Measurements from ENCODE around the gene MCC.

Gene MCC

GRCh38 chr5:113357696-113358476 is 130.4 kb downstream of the MCC start:
- H3K4me1 ChIP-seq (ENCODE audit: control insufficient read depth, insufficient read depth, low read length): no peaks in the 10 kb centered on the region
- H3K9me3 ChIP-seq (ENCODE audit: control insufficient read depth, insufficient read depth, low read length): no peaks in the 10 kb centered on the region
- H3K27me3 ChIP-seq (ENCODE audit: control insufficient read depth, insufficient read depth, low read length): no peaks in the 10 kb centered on the region
- no peak overlapping the region for H3K9ac ChIP-seq (ENCODE audit: low read depth, low read length)
- H3K36me3 ChIP-seq (ENCODE audit: control insufficient read depth, insufficient read depth, low read length): no peaks in the 10 kb centered on the region
- no peak overlapping the region for H3K4me3 ChIP-seq (ENCODE audit: low read depth, low read length)

GRCh38 chr5:113356487-113356886 is 131.8 kb downstream of the MCC start:
- Histone ChIP-seq H3K9ac (ENCODE audit: low read depth, low read length) (no peak overlapping the region), H3K4me1 (ENCODE audit: control insufficient read depth, insufficient read depth, low read length) (no peaks in the 10 kb centered on the region), H3K27me3 (ENCODE audit: control insufficient read depth, insufficient read depth, low read length) (no peaks in the 10 kb centered on the region), H3K9me3 (ENCODE audit: control insufficient read depth, insufficient read depth, low read length) (no peaks in the 10 kb centered on the region), H3K4me3 (ENCODE audit: low read depth, low read length) (no peak overlapping the region), H3K36me3 (ENCODE audit: control insufficient read depth, insufficient read depth, low read length) (no peaks in the 10 kb centered on the region)

- Histone ChIP-seq H3K27me3 (ENCODE audit: control insufficient read depth, insufficient read depth, low read length) (no peaks in the 10 kb centered on the region), H3K4me3 (ENCODE audit: low read depth, low read length) (no peak overlapping the region), H3K4me1 (ENCODE audit: control insufficient read depth, insufficient read depth, low read length) (no peaks in the 10 kb centered on the region), H3K36me3 (ENCODE audit: control insufficient read depth, insufficient read depth, low read length) (no peaks in the 10 kb centered on the region), H3K9me3 (ENCODE audit: control insufficient read depth, insufficient read depth, low read length) (no peaks in the 10 kb centered on the region), H3K9ac (ENCODE audit: low read depth, low read length) (no peak overlapping the region)
Measured at GRCh38 chr5:113354055-113354454, 134.2 kb downstream of the MCC start.

GRCh38 chr5:113347572-113347971 is 140.7 kb downstream of the MCC start:
- Histone ChIP-seq H3K9me3 (ENCODE audit: control insufficient read depth, insufficient read depth, low read length) (no peaks in the 10 kb centered on the region), H3K4me3 (ENCODE audit: low read depth, low read length) (no peak overlapping the region), H3K36me3 (ENCODE audit: control insufficient read depth, insufficient read depth, low read length) (no peaks in the 10 kb centered on the region), H3K4me1 (ENCODE audit: control insufficient read depth, insufficient read depth, low read length) (no peaks in the 10 kb centered on the region), H3K9ac (ENCODE audit: low read depth, low read length) (no peak overlapping the region), H3K27me3 (ENCODE audit: control insufficient read depth, insufficient read depth, low read length) (no peaks in the 10 kb centered on the region)

- H3K4me3 ChIP-seq (ENCODE audit: low read depth, low read length): no peak overlapping the region
- no peaks in the 10 kb centered on the region for H3K9me3 ChIP-seq (ENCODE audit: control insufficient read depth, insufficient read depth, low read length)
- no peaks in the 10 kb centered on the region for H3K36me3 ChIP-seq (ENCODE audit: control insufficient read depth, insufficient read depth, low read length)
- H3K9ac ChIP-seq (ENCODE audit: low read depth, low read length): no peak overlapping the region
- no peaks in the 10 kb centered on the region for H3K4me1 ChIP-seq (ENCODE audit: control insufficient read depth, insufficient read depth, low read length)
- H3K27me3 ChIP-seq (ENCODE audit: control insufficient read depth, insufficient read depth, low read length): no peaks in the 10 kb centered on the region
Measured at GRCh38 chr5:113344973-113345940, 143.0 kb downstream of the MCC start.

- Histone ChIP-seq H3K9ac (ENCODE audit: low read depth, low read length) (no peak overlapping the region), H3K4me1 (ENCODE audit: control insufficient read depth, insufficient read depth, low read length) (no peaks in the 10 kb centered on the region), H3K9me3 (ENCODE audit: control insufficient read depth, insufficient read depth, low read length) (no peaks in the 10 kb centered on the region), H3K36me3 (ENCODE audit: control insufficient read depth, insufficient read depth, low read length) (no peaks in the 10 kb centered on the region), H3K27me3 (ENCODE audit: control insufficient read depth, insufficient read depth, low read length) (no peaks in the 10 kb centered on the region), H3K4me3 (ENCODE audit: low read depth, low read length) (no peak overlapping the region)
Measured at GRCh38 chr5:113343343-113343742, 144.9 kb downstream of the MCC start.

- H3K4me1 ChIP-seq (ENCODE audit: control insufficient read depth, insufficient read depth, low read length): no peaks in the 10 kb centered on the region
- no peaks in the 10 kb centered on the region for H3K36me3 ChIP-seq (ENCODE audit: control insufficient read depth, insufficient read depth, low read length)
- H3K27me3 ChIP-seq (ENCODE audit: control insufficient read depth, insufficient read depth, low read length): no peaks in the 10 kb centered on the region
- no peaks in the 10 kb centered on the region for H3K9me3 ChIP-seq (ENCODE audit: control insufficient read depth, insufficient read depth, low read length)
- H3K9ac ChIP-seq (ENCODE audit: low read depth, low read length): no peak overlapping the region
- no peak overlapping the region for H3K4me3 ChIP-seq (ENCODE audit: low read depth, low read length)
Measured at GRCh38 chr5:113340537-113340936, 147.7 kb downstream of the MCC start.

GRCh38 chr5:113338628-113339027 is 149.6 kb downstream of the MCC start:
- Histone ChIP-seq H3K4me3 (ENCODE audit: low read depth, low read length) (no peak overlapping the region), H3K9me3 (ENCODE audit: control insufficient read depth, insufficient read depth, low read length) (no peaks in the 10 kb centered on the region), H3K4me1 (ENCODE audit: control insufficient read depth, insufficient read depth, low read length) (no peaks in the 10 kb centered on the region), H3K36me3 (ENCODE audit: control insufficient read depth, insufficient read depth, low read length) (no peaks in the 10 kb centered on the region), H3K27me3 (ENCODE audit: control insufficient read depth, insufficient read depth, low read length) (no peaks in the 10 kb centered on the region), H3K9ac (ENCODE audit: low read depth, low read length) (no peak overlapping the region)

GRCh38 chr5:113337515-113338415 is 150.5 kb downstream of the MCC start:
- Histone ChIP-seq H3K27me3 (ENCODE audit: control insufficient read depth, insufficient read depth, low read length) (no peaks in the 10 kb centered on the region), H3K36me3 (ENCODE audit: control insufficient read depth, insufficient read depth, low read length) (no peaks in the 10 kb centered on the region), H3K4me3 (ENCODE audit: low read depth, low read length) (no peak overlapping the region), H3K9me3 (ENCODE audit: control insufficient read depth, insufficient read depth, low read length) (no peaks in the 10 kb centered on the region), H3K4me1 (ENCODE audit: control insufficient read depth, insufficient read depth, low read length) (no peaks in the 10 kb centered on the region), H3K9ac (ENCODE audit: low read depth, low read length) (no peak overlapping the region)

GRCh38 chr5:113336975-113337374 is 151.3 kb downstream of the MCC start:
- Histone ChIP-seq H3K27me3 (ENCODE audit: control insufficient read depth, insufficient read depth, low read length) (no peaks in the 10 kb centered on the region), H3K9ac (ENCODE audit: low read depth, low read length) (no peak overlapping the region), H3K36me3 (ENCODE audit: control insufficient read depth, insufficient read depth, low read length) (no peaks in the 10 kb centered on the region), H3K4me1 (ENCODE audit: control insufficient read depth, insufficient read depth, low read length) (no peaks in the 10 kb centered on the region), H3K9me3 (ENCODE audit: control insufficient read depth, insufficient read depth, low read length) (no peaks in the 10 kb centered on the region), H3K4me3 (ENCODE audit: low read depth, low read length) (no peak overlapping the region)

- H3K27me3 ChIP-seq (ENCODE audit: control insufficient read depth, insufficient read depth, low read length): no peaks in the 10 kb centered on the region
- no peaks in the 10 kb centered on the region for H3K36me3 ChIP-seq (ENCODE audit: control insufficient read depth, insufficient read depth, low read length)
- H3K4me3 ChIP-seq (ENCODE audit: low read depth, low read length): no peak overlapping the region
- no peak overlapping the region for H3K9ac ChIP-seq (ENCODE audit: low read depth, low read length)
- H3K4me1 ChIP-seq (ENCODE audit: control insufficient read depth, insufficient read depth, low read length): no peaks in the 10 kb centered on the region
- H3K9me3 ChIP-seq (ENCODE audit: control insufficient read depth, insufficient read depth, low read length): no peaks in the 10 kb centered on the region
Measured at GRCh38 chr5:113333411-113333810, 154.8 kb downstream of the MCC start.

Measured in iPS-15b (cell line).